Measurements from ENCODE around the gene TGFB2.

DNA sequence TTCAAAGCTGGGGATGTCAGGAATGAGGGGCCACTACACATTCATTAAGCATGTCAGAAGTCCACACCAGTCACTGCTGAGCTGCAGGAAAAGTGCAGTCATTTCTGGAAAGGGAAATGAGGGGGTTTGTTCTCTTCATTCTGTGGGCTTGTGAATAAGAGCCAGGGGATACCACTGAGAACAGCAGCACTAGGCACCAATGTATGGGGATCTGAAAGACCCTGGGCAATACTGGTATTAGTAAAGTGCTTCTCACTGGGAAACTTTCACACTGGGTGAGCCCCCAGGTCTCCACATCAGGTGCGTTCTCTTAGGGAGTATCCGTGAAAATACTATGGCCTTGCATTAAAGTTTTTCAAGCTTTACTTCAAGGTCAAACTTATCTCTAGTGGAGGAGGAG lies 49.9 kb downstream of the TGFB2 start:
- TF ChIP-seq, protein P1, sequence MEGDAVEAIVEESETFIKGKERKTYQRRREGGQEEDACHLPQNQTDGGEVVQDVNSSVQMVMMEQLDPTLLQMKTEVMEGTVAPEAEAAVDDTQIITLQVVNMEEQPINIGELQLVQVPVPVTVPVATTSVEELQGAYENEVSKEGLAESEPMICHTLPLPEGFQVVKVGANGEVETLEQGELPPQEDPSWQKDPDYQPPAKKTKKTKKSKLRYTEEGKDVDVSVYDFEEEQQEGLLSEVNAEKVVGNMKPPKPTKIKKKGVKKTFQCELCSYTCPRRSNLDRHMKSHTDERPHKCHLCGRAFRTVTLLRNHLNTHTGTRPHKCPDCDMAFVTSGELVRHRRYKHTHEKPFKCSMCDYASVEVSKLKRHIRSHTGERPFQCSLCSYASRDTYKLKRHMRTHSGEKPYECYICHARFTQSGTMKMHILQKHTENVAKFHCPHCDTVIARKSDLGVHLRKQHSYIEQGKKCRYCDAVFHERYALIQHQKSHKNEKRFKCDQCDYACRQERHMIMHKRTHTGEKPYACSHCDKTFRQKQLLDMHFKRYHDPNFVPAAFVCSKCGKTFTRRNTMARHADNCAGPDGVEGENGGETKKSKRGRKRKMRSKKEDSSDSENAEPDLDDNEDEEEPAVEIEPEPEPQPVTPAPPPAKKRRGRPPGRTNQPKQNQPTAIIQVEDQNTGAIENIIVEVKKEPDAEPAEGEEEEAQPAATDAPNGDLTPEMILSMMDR (IDR thresholded peaks at IDR 0.05 in 4 of 5, conservative IDR thresholded peaks at IDR 0.05 in 1 of 5) = no peak
- no peak for TF ChIP-seq POLR2A (IDR thresholded peaks at IDR 0.05)
